A673 (cell line): ENCODE results near the gene NXF1. TPM values are rescaled to one million over a fixed set of nuclear protein-coding genes. Genes with fewer than 3 reads are reported as not detected.

Source experiments
- BruUV-seq: library from RNA; stranded (reverse); fragments of 400-500 nt; replicated peaks from 2 replicates; lab custom pipeline; 2021; lab: Mats Ljungman, UMichigan
- CTCF ChIA-PET: fragments of 300-600 bp; sonication (Branson Sonifier 250); formaldehyde crosslinking; loops from one replicate; lab custom pipeline; 2022; ENCODE audit warnings: antibody characterized with exemption; lab: Charles Lee
- POLR2A ChIA-PET: fragments of 300-600 bp; sonication (Branson Sonifier 250); formaldehyde crosslinking; loops from one replicate; lab custom pipeline; 2022; ENCODE audit warnings: antibody characterized with exemption; ENCODE audit not compliant: low non-redundant PET; lab: Charles Lee
- DNase-seq: peaks from one replicate; pipeline ENCODE4 v3.0.0-alpha.2; 2015; ENCODE audit warnings: low spot score
- H3K27ac ChIP-seq: fragments of 200-600 bp; sonication (generic); 2 replicates; pipeline ENCODE4 v1.5.1; 2016; ENCODE audit warnings: mixed run types, low read depth, mild to moderate bottlenecking, mixed read lengths, antibody characterized with exemption, low read length; ENCODE audit not compliant: poor library complexity, severe bottlenecking
- H3K27me3 ChIP-seq: fragments of 200-600 bp; sonication (generic); replicated peaks from 2 replicates; pipeline ENCODE4 v1.6.1; 2017; ENCODE audit warnings: mixed run types, low read depth, mild to moderate bottlenecking, mixed read lengths, antibody characterized with exemption, low read length; ENCODE audit not compliant: insufficient read depth, poor library complexity
- H3K36me3 ChIP-seq: fragments of 200-600 bp; sonication (generic); 2 replicates; pipeline ENCODE4 v1.6.1; 2016; ENCODE audit warnings: mixed run types, mild to moderate bottlenecking, mixed read lengths, antibody characterized with exemption, low read length; ENCODE audit not compliant: insufficient read depth, poor library complexity, severe bottlenecking
- H3K4me1 ChIP-seq: fragments of 200-600 bp; sonication (generic); 2 replicates; pipeline ENCODE4 v1.6.1; 2017; ENCODE audit warnings: mixed run types, mild to moderate bottlenecking, mixed read lengths, antibody characterized with exemption, low read length; ENCODE audit not compliant: insufficient read depth, poor library complexity, severe bottlenecking
- H3K4me3 ChIP-seq: fragments of 200-600 bp; sonication (generic); 2 replicates; pipeline ENCODE4 v1.5.1; 2016; ENCODE audit warnings: low read depth, mixed run types, mild to moderate bottlenecking, mixed read lengths, low read length; ENCODE audit not compliant: poor library complexity, severe bottlenecking
- H3K9me3 ChIP-seq: fragments of 200-600 bp; sonication (generic); 2 replicates; pipeline ENCODE4 v1.6.1; 2016; ENCODE audit warnings: mixed run types, low read depth, mild to moderate bottlenecking, mixed read lengths, antibody characterized with exemption, low read length; ENCODE audit not compliant: poor library complexity, severe bottlenecking
- EZH2 ChIP-seq: fragments of 200-600 bp; sonication (generic); IDR thresholded peaks from 2 replicates; pipeline ENCODE4 v1.6.1; 2017; ENCODE audit warnings: borderline replicate concordance, low read depth, mild to moderate bottlenecking, mixed read lengths, antibody characterized with exemption, low read length; ENCODE audit not compliant: poor library complexity, severe bottlenecking
- intact Hi-C: fragments of 100-400 bp; cut with micrococcal nuclease; formaldehyde crosslinking; loops from one replicate; pipeline ENCODE4 v1.10.0; 2022; ENCODE audit not compliant: unreplicated experiment
- total RNA-seq: library from RNA; stranded (reverse); gene quantifications from 2 replicates; pipeline ENCODE4 v1.2.3, GENCODE V29; 2021
- TF ChIP-seq, protein P1 (sequence below): fragments of 300-800, 200-600 bp; sonication (generic); conservative IDR thresholded peaks from 2 replicates; pipeline ENCODE4 v1.5.1; 2017; ENCODE audit warnings: low read depth, mild to moderate bottlenecking, antibody characterized with exemption, low read length, moderate library complexity, mixed read lengths

NXF1 gene
- total RNA-seq, 1 experiment from 2014 or later, result 82.0 TPM

DNA sequence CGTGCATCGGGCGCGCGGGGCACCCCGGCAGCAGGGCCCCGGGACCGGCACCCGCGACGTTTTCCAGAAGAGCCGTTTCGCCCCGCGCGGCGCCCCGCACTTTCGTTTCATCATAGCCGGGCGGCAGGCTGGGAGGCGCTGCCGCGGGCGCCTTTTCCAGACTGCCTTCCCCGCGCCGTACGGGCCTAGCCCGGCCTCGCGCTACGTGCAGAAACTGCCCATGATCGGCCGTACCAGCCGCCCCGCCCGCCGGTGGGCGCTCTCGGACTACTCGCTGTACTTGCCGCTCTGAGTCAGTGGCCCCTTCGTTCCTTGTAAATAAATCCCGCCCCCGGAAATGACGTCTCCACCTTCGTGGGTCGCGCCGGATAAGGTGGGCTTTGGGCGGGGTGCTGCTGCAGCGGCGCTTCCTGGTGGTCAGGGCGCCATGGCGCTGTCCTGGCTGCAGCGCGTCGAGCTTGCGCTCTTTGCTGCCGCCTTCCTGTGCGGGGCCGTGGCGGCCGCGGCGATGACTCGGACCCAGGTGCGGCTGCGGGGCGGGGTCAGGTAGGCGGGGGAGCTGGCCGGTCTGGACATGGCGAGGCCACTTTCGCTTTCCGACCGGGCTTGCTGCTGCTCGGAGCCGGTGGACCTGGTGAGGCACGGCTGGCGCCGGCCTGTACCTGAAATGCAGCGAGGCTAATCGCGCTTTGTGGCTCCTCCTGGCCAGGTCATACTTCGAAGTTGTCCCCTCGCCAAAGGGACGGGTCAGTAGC is 18.1 kb downstream of the NXF1 start, which contains the start of gene TMEM179B:
TMEM179B (plus strand) TSS at position 398 of the 755 bp plus-strand sequence; CDS start at position 428, 30 bp downstream.
- peak within 1 kb of the TSS; percentile 74 for H3K4me3 ChIP-seq
- H3K27ac ChIP-seq, result peak within 1 kb of the TSS; percentile 92
- intact Hi-C loops, result loop anchor here (1.0 to 5.0 kb wide), 3 partner anchors 55 to 95 kb away; partner anchors contain the start of gene SLC3A2
- ChIA-PET CTCF (interaction anchor here (0.5 to 1.5 kb wide), 10 partner anchors 16 to 213 kb away, joined by 3 to 9 read pairs (median 4); partner anchors contain the start of genes EEF1G, POLR2G, STX5 and TAF6L), POLR2A (interaction anchor here (0.6 to 1.2 kb wide), 3 partner anchors 45 to 893 kb away, joined by 3 to 10 read pairs (median 3); partner anchors contain the start of gene STX5)
- H3K4me1 ChIP-seq, result peaks cover 25% of the 10 kb centered on the region
- BruUV-seq, result no TSS peak
- H3K27me3 ChIP-seq, result no peaks in the 10 kb centered on the region
- H3K36me3 ChIP-seq, result peaks cover 48% of the 10 kb centered on the region
- no peaks in the 10 kb centered on the region for H3K9me3 ChIP-seq
- peak; percentile 100 for DNase-seq
- no peak for TF ChIP-seq EZH2
- TF ChIP-seq, protein P1, sequence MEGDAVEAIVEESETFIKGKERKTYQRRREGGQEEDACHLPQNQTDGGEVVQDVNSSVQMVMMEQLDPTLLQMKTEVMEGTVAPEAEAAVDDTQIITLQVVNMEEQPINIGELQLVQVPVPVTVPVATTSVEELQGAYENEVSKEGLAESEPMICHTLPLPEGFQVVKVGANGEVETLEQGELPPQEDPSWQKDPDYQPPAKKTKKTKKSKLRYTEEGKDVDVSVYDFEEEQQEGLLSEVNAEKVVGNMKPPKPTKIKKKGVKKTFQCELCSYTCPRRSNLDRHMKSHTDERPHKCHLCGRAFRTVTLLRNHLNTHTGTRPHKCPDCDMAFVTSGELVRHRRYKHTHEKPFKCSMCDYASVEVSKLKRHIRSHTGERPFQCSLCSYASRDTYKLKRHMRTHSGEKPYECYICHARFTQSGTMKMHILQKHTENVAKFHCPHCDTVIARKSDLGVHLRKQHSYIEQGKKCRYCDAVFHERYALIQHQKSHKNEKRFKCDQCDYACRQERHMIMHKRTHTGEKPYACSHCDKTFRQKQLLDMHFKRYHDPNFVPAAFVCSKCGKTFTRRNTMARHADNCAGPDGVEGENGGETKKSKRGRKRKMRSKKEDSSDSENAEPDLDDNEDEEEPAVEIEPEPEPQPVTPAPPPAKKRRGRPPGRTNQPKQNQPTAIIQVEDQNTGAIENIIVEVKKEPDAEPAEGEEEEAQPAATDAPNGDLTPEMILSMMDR, result peak; percentile 64

DNA sequence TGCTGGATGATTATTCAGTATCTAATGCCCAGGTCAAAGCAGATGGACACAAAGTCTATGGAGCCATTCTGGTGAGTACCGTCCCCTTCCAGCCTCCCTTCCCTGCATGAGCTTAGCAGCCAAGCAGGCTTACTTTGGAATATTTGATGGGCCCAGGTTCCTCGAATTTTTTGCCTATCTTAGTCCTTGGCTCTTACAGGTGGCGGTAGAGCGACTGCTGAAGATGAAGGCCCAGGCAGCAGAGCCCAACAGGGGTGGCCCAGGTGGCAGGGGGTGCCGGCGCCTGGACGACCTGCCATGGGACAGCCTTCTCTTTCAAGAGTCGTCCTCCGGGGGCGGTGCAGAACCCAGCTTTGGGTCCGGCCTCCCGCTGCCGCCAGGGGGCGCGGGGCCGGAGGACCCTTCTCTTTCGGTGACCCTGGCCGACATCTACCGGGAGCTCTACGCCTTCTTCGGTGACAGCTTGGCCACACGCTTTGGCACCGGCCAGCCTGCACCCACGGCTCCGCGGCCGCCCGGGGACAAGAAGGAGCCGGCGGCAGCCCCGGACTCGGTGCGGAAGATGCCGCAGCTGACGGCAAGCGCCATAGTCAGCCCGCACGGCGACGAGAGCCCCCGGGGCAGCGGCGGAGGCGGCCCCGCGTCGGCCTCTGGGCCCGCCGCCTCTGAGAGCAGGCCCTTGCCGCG is 18.8 kb downstream of the NXF1 start:
- no peak for TF ChIP-seq EZH2
- TF ChIP-seq, protein P1, result peak; percentile 98
- Histone ChIP-seq H3K9me3 (no peaks in the 10 kb centered on the region), H3K27me3 (no peaks in the 10 kb centered on the region), H3K36me3 (peaks cover 53% of the 10 kb centered on the region), H3K27ac (peak overlapping the region; percentile 92), H3K4me3 (peak overlapping the region; percentile 74), H3K4me1 (peaks cover 22% of the 10 kb centered on the region)
- no TSS peak for BruUV-seq
- ChIA-PET POLR2A (interaction anchor here (0.6 to 1.2 kb wide), 5 partner anchors 46 to 442 kb away, joined by 3 to 10 read pairs (median 4); partner anchors contain the start of gene STX5), CTCF (interaction anchor here (0.5 to 1.5 kb wide), 12 partner anchors 14 to 426 kb away, joined by 3 to 9 read pairs (median 4); partner anchors contain the start of genes EEF1G, POLR2G, STX5 and TAF6L)
- DNase-seq, result peak; percentile 91
- intact Hi-C loops, result loop anchor here (1.0 to 5.0 kb wide), 3 partner anchors 56 to 96 kb away; partner anchors contain the start of gene SLC3A2

DNA sequence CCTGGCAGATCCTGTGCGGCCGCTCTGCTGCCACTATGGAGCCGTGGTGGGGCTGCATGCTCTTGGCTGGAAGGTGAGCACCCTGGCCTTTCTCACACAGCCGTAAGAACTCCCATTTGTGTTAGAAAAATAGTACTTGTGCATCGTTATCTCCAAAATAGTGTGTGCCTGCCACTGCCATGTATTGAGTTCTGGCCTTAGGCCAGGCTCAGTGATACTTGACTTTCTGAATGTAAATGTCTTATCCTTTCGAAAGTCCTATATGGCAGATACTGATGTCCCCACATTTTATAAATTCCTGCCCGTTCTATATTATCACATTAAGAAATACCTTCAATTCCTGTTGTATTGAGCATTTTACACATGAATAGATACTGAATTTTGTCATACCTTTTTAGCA is 22.5 kb downstream of the NXF1 start:
- BruUV-seq, result no TSS peak
- H3K4me3 ChIP-seq, result no peak overlapping the region
- peaks cover 51% of the 10 kb centered on the region for H3K36me3 ChIP-seq
- H3K4me1 ChIP-seq, result no peaks in the 10 kb centered on the region
- ChIA-PET POLR2A (interaction anchor here (0.7 kb wide), 1 partner anchor 99 kb away, joined by 13 read pairs; no protein-coding TSS in a partner anchor), CTCF (no interaction called here)
- no peaks in the 10 kb centered on the region for H3K27me3 ChIP-seq
- DNase-seq, result no peak
- no peak overlapping the region for H3K27ac ChIP-seq
- TF ChIP-seq, protein P1, result no peak
- no peak for TF ChIP-seq EZH2
- no peaks in the 10 kb centered on the region for H3K9me3 ChIP-seq
- intact Hi-C loops, result no loop called here
